OCI-LY7 (cell line): ENCODE measurements around the gene FITM2. TPM values are rescaled to one million over a fixed set of nuclear protein-coding genes. Genes with fewer than 3 reads are reported as not detected.

Experiments used
- BruUV-seq: library from RNA; stranded (reverse); fragments of 400-500 nt; replicated peaks from 2 replicates; lab custom pipeline; 2021; lab: Mats Ljungman, UMichigan
- CTCF ChIA-PET: fragments of 300-600 bp; sonication (Branson Sonifier 250); formaldehyde crosslinking; loops from one replicate; lab custom pipeline; 2022; ENCODE audit warnings: antibody characterized with exemption; ENCODE audit not compliant: unreplicated experiment; lab: Charles Lee
- POLR2A ChIA-PET: fragments of 300-600 bp; sonication (Branson Sonifier 250); formaldehyde crosslinking; loops from one replicate; lab custom pipeline; 2022; ENCODE audit warnings: antibody characterized with exemption; lab: Charles Lee
- DNase-seq: peaks from one replicate; pipeline ENCODE4 v3.0.0-alpha.2; 2015; ENCODE audit warnings: low spot score
- H2AFZ ChIP-seq: fragments of 200-600 bp; sonication (generic), shearing (Covaris generic); 2 replicates; pipeline ENCODE4 v1.6.1; 2014; ENCODE audit warnings: mild to moderate bottlenecking, antibody characterized with exemption, low read length, moderate library complexity
- H3K27ac ChIP-seq: fragments of 200-600 bp; sonication (generic); 2 replicates; pipeline ENCODE4 v1.5.1; 2014; ENCODE audit warnings: mixed run types, low read depth, mild to moderate bottlenecking, moderate library complexity, low read length, inconsistent platforms; ENCODE audit not compliant: poor library complexity, severe bottlenecking
- H3K36me3 ChIP-seq: fragments of 200-600 bp; sonication (generic); 2 replicates; pipeline ENCODE4 v1.6.1; 2014; ENCODE audit warnings: mild to moderate bottlenecking, antibody characterized with exemption, low read length, moderate library complexity, mixed read lengths; ENCODE audit not compliant: insufficient read depth
- H3K4me1 ChIP-seq: fragments of 200-600 bp; sonication (generic); 2 replicates; pipeline ENCODE4 v1.5.1; 2014; ENCODE audit warnings: mild to moderate bottlenecking, low read length; ENCODE audit not compliant: insufficient read depth, poor library complexity, severe bottlenecking
- H3K4me2 ChIP-seq: fragments of 200-600 bp; sonication (generic); 2 replicates; pipeline ENCODE4 v1.6.1; 2014; ENCODE audit warnings: mild to moderate bottlenecking, low read length
- H3K4me3 ChIP-seq: fragments of 200-600 bp; sonication (generic); 2 replicates; pipeline ENCODE4 v1.5.1; 2014; ENCODE audit warnings: mild to moderate bottlenecking, low read depth, low read length; ENCODE audit not compliant: poor library complexity, severe bottlenecking
- H3K79me2 ChIP-seq: fragments of 200-600 bp; sonication (generic); 2 replicates; pipeline ENCODE4 v1.6.1; 2016; ENCODE audit warnings: low read depth, mild to moderate bottlenecking, low read length, moderate library complexity, mixed read lengths; ENCODE audit not compliant: insufficient read depth
- H3K9me2 ChIP-seq: fragments of 200-600 bp; sonication (generic); 2 replicates; pipeline ENCODE4 v1.6.1; 2016; ENCODE audit warnings: mild to moderate bottlenecking, low read length, mixed read lengths; ENCODE audit not compliant: insufficient read depth
- H3K9me3 ChIP-seq: fragments of 200-600 bp; sonication (generic); 2 replicates; pipeline ENCODE4 v1.6.1; 2014; ENCODE audit warnings: mild to moderate bottlenecking, mixed run types, low read length, mixed read lengths
- H4K20me1 ChIP-seq: fragments of 200-600 bp; sonication (generic); 2 replicates; pipeline ENCODE4 v1.6.1; 2014; ENCODE audit warnings: mild to moderate bottlenecking, antibody characterized with exemption, low read length, moderate library complexity, mixed read lengths; ENCODE audit not compliant: insufficient read depth
- EZH2phosphoT487 ChIP-seq: fragments of 200-600 bp; sonication (generic); IDR thresholded peaks from 2 replicates; pipeline ENCODE4 v1.6.1; 2018; ENCODE audit warnings: low read depth, borderline replicate concordance, mild to moderate bottlenecking, mixed run types, antibody characterized with exemption, low read length, moderate library complexity, mixed read lengths
- intact Hi-C: fragments of 100-400 bp; cut with micrococcal nuclease; formaldehyde crosslinking; loops from one replicate; pipeline ENCODE4 v1.10.0; 2022; ENCODE audit not compliant: unreplicated experiment
- total RNA-seq, 2 experiments: library from RNA; depleted of rRNA in 1 of 2; stranded (reverse); fragments of >200 nt in 1 of 2; shearing (Covaris generic) in 1 of 2; gene quantifications; 2 replicates each; pipeline ENCODE4 v1.2.3, GENCODE V29; 2014 to 2022
- TF ChIP-seq, protein P1 (sequence below): fragments of 200-600 bp; sonication (generic); conservative IDR thresholded peaks from 2 replicates; pipeline ENCODE4 v1.5.1; 2014; ENCODE audit warnings: mild to moderate bottlenecking, antibody characterized with exemption, low read length, moderate library complexity, mixed read lengths

FITM2 gene
- total RNA-seq, 2 experiments from 2014 or later: 1.7 to 2.4 TPM

GRCh38 chr20:44304383-44304782 lies 6.6 kb downstream of the FITM2 start:
- H3K9me2 ChIP-seq: no peaks in the 10 kb centered on the region
- no peaks in the 10 kb centered on the region for H3K4me1 ChIP-seq
- H3K9me3 ChIP-seq: no peaks in the 10 kb centered on the region
- no peaks in the 10 kb centered on the region for H3K36me3 ChIP-seq
- no peak overlapping the region for H3K27ac ChIP-seq
- H3K79me2 ChIP-seq: no peaks in the 10 kb centered on the region
- no peak overlapping the region for H2AFZ ChIP-seq
- intact Hi-C loops: no loop called here
- CTCF ChIA-PET: no interaction called here
- no peak overlapping the region for H3K4me3 ChIP-seq
- H4K20me1 ChIP-seq: no peaks in the 10 kb centered on the region
- POLR2A ChIA-PET: no interaction called here
- no peak for DNase-seq
- H3K4me2 ChIP-seq: no peak overlapping the region
- no TSS peak for BruUV-seq
- TF ChIP-seq EZH2phosphoT487: no peak
- TF ChIP-seq, protein P1, sequence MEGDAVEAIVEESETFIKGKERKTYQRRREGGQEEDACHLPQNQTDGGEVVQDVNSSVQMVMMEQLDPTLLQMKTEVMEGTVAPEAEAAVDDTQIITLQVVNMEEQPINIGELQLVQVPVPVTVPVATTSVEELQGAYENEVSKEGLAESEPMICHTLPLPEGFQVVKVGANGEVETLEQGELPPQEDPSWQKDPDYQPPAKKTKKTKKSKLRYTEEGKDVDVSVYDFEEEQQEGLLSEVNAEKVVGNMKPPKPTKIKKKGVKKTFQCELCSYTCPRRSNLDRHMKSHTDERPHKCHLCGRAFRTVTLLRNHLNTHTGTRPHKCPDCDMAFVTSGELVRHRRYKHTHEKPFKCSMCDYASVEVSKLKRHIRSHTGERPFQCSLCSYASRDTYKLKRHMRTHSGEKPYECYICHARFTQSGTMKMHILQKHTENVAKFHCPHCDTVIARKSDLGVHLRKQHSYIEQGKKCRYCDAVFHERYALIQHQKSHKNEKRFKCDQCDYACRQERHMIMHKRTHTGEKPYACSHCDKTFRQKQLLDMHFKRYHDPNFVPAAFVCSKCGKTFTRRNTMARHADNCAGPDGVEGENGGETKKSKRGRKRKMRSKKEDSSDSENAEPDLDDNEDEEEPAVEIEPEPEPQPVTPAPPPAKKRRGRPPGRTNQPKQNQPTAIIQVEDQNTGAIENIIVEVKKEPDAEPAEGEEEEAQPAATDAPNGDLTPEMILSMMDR: no peak

DNA sequence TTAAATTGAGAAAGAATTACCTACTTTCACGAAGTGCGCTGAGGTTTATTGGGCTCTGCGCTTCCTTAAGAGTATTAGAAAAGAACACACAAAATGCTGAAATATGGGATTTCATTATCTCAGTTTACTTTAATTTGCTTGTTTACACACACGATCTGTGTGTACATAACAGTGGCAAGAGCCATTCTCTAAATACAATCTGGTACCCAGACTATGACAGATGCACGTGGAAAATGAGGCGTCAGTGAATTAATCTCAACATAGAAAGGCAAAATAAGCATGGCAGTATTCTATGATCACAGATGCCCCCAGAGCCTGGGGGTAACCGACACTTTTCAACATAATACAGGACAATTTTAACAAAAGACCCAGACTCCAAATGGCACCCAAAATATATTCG lies 8.3 kb downstream of the FITM2 start:
- no peak for TF ChIP-seq EZH2phosphoT487
- TF ChIP-seq, protein P1: no peak
- H2AFZ ChIP-seq: no peak overlapping the region
- H3K9me2 ChIP-seq: no peaks in the 10 kb centered on the region
- H3K4me3 ChIP-seq: no peak overlapping the region
- no peaks in the 10 kb centered on the region for H3K79me2 ChIP-seq
- CTCF ChIA-PET: no interaction called here
- no peaks in the 10 kb centered on the region for H4K20me1 ChIP-seq
- intact Hi-C loops: no loop called here
- no peak for DNase-seq
- H3K4me2 ChIP-seq: no peak overlapping the region
- H3K4me1 ChIP-seq: no peaks in the 10 kb centered on the region
- no peak overlapping the region for H3K27ac ChIP-seq
- H3K9me3 ChIP-seq: no peaks in the 10 kb centered on the region
- no peaks in the 10 kb centered on the region for H3K36me3 ChIP-seq
- BruUV-seq: no TSS peak
- POLR2A ChIA-PET: no interaction called here

GRCh38 chr20:44302026-44302669 lies 8.9 kb downstream of the FITM2 start:
- POLR2A ChIA-PET: no interaction called here
- no peak for TF ChIP-seq EZH2phosphoT487
- TF ChIP-seq, protein P1: no peak
- intact Hi-C loops: no loop called here

More at GRCh38 chr20:44302026-44302669, 8.9 kb downstream of the FITM2 start:
- CTCF ChIA-PET: no interaction called here
- no peak for DNase-seq
- Histone ChIP-seq H3K36me3 (no peaks in the 10 kb centered on the region), H3K27ac (no peak overlapping the region), H3K79me2 (no peaks in the 10 kb centered on the region), H3K4me1 (no peaks in the 10 kb centered on the region), H3K4me3 (no peak overlapping the region), H4K20me1 (no peaks in the 10 kb centered on the region), H3K9me3 (no peaks in the 10 kb centered on the region), H3K4me2 (no peak overlapping the region), H2AFZ (no peak overlapping the region), H3K9me2 (no peaks in the 10 kb centered on the region)
- BruUV-seq: no TSS peak
